HEK293T (cell line): ENCODE data around the gene POLR3C.
"Not testable (repeated sequence)": the region's sequence is repeated elsewhere in the genome, so short reads cannot be mapped to it uniquely, and the experiment has no call there.

Experiments used
- CTCF ChIA-PET: fragments of 350-600 bp; formaldehyde crosslinking; extraction: SDS; loops from one replicate; lab custom pipeline; 2021; ENCODE audit warnings: antibody characterized with exemption, inconsistent platforms; lab: Yijun Ruan, JAX
- POLR2A ChIA-PET: fragments of 350-600 bp; formaldehyde crosslinking; extraction: SDS; loops from one replicate; lab custom pipeline; 2020; ENCODE audit warnings: antibody characterized with exemption, inconsistent platforms; lab: Yijun Ruan, JAX
- DNase-seq: peaks from one replicate; pipeline ENCODE4 v3.0.0; 2012; ENCODE audit warnings: mixed read lengths; ENCODE audit errors: extremely low spot score
- ARNT ChIP-seq: fragments of 450-650 bp; IDR thresholded peaks from 2 replicates; pipeline ENCODE4 v1.6.1; 2017; ENCODE audit warnings: mild to moderate bottlenecking
- BHLHE40 ChIP-seq: fragments of 450-650 bp; IDR thresholded peaks from 2 replicates; pipeline ENCODE4 v1.6.1; 2016; ENCODE audit warnings: mild to moderate bottlenecking, moderate library complexity, borderline replicate concordance
- CTBP1 ChIP-seq: fragments of 450-650 bp; IDR thresholded peaks from 2 replicates; pipeline ENCODE4 v1.6.1; 2016; ENCODE audit warnings: borderline replicate concordance
- ELF4 ChIP-seq: fragments of 450-650 bp; IDR thresholded peaks from 2 replicates; pipeline ENCODE4 v1.6.1; 2017; ENCODE audit warnings: antibody characterized with exemption
- FOXA1 ChIP-seq: fragments of 450-650 bp; IDR thresholded peaks from 2 replicates; pipeline ENCODE4 v1.6.1; 2016; ENCODE audit warnings: mild to moderate bottlenecking
- FOXK2 ChIP-seq: fragments of 450-650 bp; IDR thresholded peaks from 2 replicates; pipeline ENCODE4 v1.6.1; 2016; ENCODE audit warnings: mild to moderate bottlenecking
- FOXM1 ChIP-seq: fragments of 450-650 bp; IDR thresholded peaks from 2 replicates; pipeline ENCODE4 v1.6.1; 2017; ENCODE audit warnings: mild to moderate bottlenecking, borderline replicate concordance
- HDGF ChIP-seq: fragments of 450-650 bp; IDR thresholded peaks from 2 replicates; pipeline ENCODE4 v1.6.1; 2017; ENCODE audit warnings: antibody characterized with exemption, borderline replicate concordance
- L3MBTL2 ChIP-seq: fragments of 450-650 bp; conservative IDR thresholded peaks from 2 replicates; pipeline ENCODE4 v1.6.1; 2016; ENCODE audit warnings: mild to moderate bottlenecking
- LEF1 ChIP-seq: fragments of 450-650 bp; IDR thresholded peaks from 2 replicates; pipeline ENCODE4 v1.6.1; 2017; ENCODE audit warnings: mild to moderate bottlenecking, borderline replicate concordance
- NFRKB ChIP-seq: fragments of 450-650 bp; IDR thresholded peaks from 2 replicates; pipeline ENCODE4 v1.6.1; 2016; ENCODE audit warnings: mild to moderate bottlenecking, moderate library complexity
- SP1 ChIP-seq: fragments of 450-650 bp; IDR thresholded peaks from 2 replicates; pipeline ENCODE4 v1.6.1; 2017
- SUZ12 ChIP-seq: fragments of 450-650 bp; IDR thresholded peaks from 2 replicates; pipeline ENCODE4 v1.6.1; 2016; ENCODE audit warnings: mild to moderate bottlenecking
- TARDBP ChIP-seq: fragments of 450-650 bp; IDR thresholded peaks from 2 replicates; pipeline ENCODE4 v1.6.1; 2016
- ZNF384 ChIP-seq: fragments of 450-650 bp; IDR thresholded peaks from 2 replicates; pipeline ENCODE4 v1.6.1; 2016
- TF ChIP-seq, protein P1 (sequence below): fragments of 450-650 bp; IDR thresholded peaks from 2 replicates; pipeline ENCODE4 v1.6.1; 2016

Gene POLR3C

DNA sequence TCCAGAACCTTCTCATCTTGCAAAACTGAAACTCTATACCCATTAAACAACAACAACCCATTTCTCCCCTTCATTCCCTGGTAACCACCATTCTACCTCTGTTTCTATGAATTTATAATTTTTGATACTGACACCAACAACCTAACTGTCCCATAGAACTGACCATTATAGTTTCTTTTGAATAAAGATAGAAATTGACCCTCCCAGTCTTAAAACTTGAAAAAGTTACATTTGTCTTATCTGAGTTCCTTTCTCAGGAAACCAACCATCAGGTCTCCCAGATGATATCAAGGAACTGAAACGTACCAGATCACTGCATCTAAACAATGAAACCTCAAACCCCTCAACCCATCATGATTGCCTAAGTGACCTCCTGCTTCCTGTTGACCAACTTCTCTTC is 27.2 kb upstream of the POLR3C start:
- no peak for DNase-seq
- CTCF ChIA-PET: no interaction called here
- POLR2A ChIA-PET: no interaction called here
- no peak for TF ChIP-seq TARDBP
- TF ChIP-seq NFRKB: no peak
- no peak for TF ChIP-seq ARNT
- no peak for TF ChIP-seq FOXM1
- no peak for TF ChIP-seq L3MBTL2
- TF ChIP-seq, protein P1, sequence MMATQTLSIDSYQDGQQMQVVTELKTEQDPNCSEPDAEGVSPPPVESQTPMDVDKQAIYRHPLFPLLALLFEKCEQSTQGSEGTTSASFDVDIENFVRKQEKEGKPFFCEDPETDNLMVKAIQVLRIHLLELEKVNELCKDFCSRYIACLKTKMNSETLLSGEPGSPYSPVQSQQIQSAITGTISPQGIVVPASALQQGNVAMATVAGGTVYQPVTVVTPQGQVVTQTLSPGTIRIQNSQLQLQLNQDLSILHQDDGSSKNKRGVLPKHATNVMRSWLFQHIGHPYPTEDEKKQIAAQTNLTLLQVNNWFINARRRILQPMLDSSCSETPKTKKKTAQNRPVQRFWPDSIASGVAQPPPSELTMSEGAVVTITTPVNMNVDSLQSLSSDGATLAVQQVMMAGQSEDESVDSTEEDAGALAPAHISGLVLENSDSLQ: no peak
- no peak for TF ChIP-seq SP1
- TF ChIP-seq ZNF384: no peak
- TF ChIP-seq CTBP1: no peak
- no peak for TF ChIP-seq FOXA1
- no peak for TF ChIP-seq SUZ12
- TF ChIP-seq FOXK2: no peak
- no peak for TF ChIP-seq LEF1

DNA sequence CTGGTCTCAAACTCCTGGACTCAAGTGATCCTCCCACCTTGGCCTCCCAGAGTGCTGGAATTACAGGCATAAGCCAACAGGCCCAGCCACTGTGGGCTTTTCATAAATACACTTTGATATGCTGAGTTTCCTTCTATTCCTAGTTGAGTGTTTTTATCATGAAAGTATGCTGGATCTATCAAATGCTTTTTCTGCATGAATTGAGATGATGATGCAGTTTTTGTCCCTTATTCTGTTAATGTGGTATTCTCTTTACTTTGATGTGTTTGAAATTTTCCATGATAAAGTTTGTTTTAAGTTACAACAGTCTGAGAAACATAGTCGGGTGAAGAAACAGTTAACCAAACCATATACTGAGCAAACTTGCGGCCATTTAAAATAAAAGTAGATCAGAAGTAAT is 24.2 kb upstream of the POLR3C start:
- ChIA-PET POLR2A (no interaction called here), CTCF (no interaction called here)
- TF ChIP-seq FOXA1 (no peak), ELF4 (no peak), ZNF384 (no peak), BHLHE40 (no peak), SUZ12 (no peak), L3MBTL2 (no peak), FOXK2 (no peak), HDGF (no peak), LEF1 (no peak), ARNT (no peak), NFRKB (no peak), FOXM1 (no peak), CTBP1 (no peak), TARDBP (no peak), SP1 (no peak)
- TF ChIP-seq, protein P1: no peak
- DNase-seq: no peak

DNA sequence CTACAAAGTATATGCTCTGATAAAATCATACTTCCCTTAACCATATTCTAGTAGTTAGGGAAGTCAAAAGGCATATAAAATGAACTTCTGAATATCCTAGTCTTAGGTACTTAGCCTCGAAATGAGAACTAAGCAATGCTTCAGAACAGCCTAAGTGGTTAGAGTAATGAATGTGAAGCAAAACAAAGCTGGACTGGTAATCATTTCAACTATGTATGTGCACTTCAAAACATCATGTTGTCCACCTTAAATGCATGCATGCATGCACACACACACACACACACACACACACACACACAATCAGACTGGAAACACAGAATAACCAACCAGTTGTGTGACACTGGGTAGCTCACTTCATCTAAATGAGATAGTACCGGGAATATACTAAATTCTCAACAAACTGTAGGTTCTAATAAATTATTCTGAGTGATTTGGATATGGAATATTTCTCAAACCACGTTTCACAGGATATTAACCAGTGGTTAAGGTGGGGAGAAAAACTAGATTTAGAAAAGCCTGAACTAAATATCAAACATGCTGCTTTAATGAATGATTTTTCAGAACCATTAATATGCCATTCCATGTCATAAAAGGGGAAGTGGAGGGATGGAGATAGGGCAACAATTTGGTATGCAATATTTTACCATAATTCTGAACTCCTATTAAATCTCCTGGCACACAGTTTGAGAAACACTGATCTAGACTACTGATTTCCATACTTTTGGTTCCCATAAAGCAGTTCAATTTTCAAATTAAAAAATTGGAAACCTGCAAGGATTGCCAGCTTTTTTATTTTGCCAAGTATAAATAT is 19.6 kb upstream of the POLR3C start:
- CTCF ChIA-PET: interaction anchor here (0.6 kb wide), 1 partner anchor 82 kb away, joined by 6 read pairs; no protein-coding TSS in a partner anchor
- TF ChIP-seq FOXA1: no peak
- TF ChIP-seq, protein P1: no peak
- TF ChIP-seq TARDBP: no peak
- TF ChIP-seq ZNF384: no peak
- no peak for TF ChIP-seq SUZ12
- no peak for TF ChIP-seq SP1
- no peak for TF ChIP-seq FOXM1
- TF ChIP-seq ARNT: no peak
- no peak for TF ChIP-seq BHLHE40
- TF ChIP-seq HDGF: no peak
- TF ChIP-seq LEF1: no peak
- TF ChIP-seq FOXK2: no peak
- TF ChIP-seq ELF4: no peak
- TF ChIP-seq L3MBTL2: no peak
- TF ChIP-seq NFRKB: no peak
- TF ChIP-seq CTBP1: no peak
- no peak for DNase-seq
- POLR2A ChIA-PET: interaction anchor here (2.6 kb wide), 1 partner anchor 20 kb away, joined by 11 read pairs; the partner anchor contains the start of genes POLR3C and RNF115

DNA sequence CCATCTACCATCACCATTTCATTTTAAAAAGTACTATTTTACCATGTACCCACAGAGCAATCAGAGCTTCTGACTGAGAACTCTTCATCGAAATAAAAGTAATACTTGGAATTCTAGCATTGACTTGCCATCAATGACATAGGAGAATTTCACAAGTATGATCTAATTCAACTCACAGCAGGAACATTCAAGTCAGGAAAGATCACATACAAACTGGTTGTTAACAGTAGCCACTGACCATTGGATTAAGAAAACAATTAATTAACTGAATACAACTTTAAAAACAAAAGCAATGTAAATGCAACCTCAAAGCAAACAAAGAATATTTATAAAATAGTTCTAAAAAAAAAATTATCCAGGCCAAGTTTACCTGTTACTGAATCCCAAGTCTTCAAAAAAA is 18.9 kb upstream of the POLR3C start:
- CTCF ChIA-PET: interaction anchor here (1.2 kb wide), 1 partner anchor 40 kb away, joined by 3 read pairs; the partner anchor contains the start of gene NUDT17
- POLR2A ChIA-PET: interaction anchor here (1.3 to 2.6 kb wide), 1 partner anchor 19 kb away, joined by 6 to 11 read pairs; the partner anchor contains the start of genes POLR3C and RNF115
- no peak for DNase-seq

DNA sequence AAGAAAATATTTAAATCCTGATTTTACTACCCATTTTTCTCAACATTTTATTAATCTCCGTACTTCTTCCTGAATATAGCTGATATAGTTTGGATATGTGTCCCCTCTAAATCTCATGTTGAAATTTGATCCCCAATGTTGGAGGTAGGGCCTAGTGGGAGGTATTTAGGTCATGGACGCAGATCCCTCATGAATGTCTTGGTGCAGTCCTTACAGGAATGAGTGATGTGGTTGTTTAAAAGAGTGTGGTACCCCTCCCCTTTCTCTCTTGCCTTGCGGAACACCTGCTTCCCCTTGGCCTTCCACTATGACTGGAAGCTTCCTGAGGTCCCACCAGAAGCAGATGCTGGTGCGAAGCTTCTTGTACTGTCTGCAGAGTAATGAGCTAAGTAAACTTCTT is 17.6 kb upstream of the POLR3C start:
- CTCF ChIA-PET: interaction anchor here (1.2 kb wide), 1 partner anchor 39 kb away, joined by 3 read pairs; the partner anchor contains the start of gene NUDT17
- no peak for DNase-seq
- POLR2A ChIA-PET: interaction anchor here (1.3 kb wide), 1 partner anchor 18 kb away, joined by 6 read pairs; the partner anchor contains the start of genes POLR3C and RNF115
- no peak for TF ChIP-seq FOXK2
- TF ChIP-seq ARNT: no peak
- no peak for TF ChIP-seq LEF1
- TF ChIP-seq HDGF: no peak
- TF ChIP-seq ELF4: no peak
- no peak for TF ChIP-seq ZNF384

More for the DNA sequence above, 18.9 kb upstream of the POLR3C start:
- TF ChIP-seq CTBP1 (no peak), ZNF384 (no peak), L3MBTL2 (no peak), ELF4 (no peak)

DNA sequence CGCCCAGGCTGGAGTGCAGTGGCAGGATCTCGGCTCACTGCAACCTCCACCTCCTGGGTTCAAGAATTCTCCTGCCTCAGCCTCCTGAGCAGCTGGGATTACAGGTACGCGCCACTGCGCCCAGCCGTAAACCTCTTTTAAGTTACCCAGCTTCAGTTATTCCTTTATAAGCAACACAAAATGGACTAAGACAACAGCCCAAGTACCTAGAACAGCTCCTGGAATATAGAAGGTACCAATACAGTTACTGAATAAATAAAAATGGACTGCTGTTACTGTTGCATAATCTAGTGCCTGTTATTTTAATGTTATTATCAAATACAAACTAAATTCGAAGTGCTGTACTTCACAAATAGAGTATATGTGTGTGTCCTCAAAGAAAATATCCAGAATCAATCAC is 17.2 kb upstream of the POLR3C start:
- DNase-seq: no peak
- TF ChIP-seq NFRKB (no peak), FOXM1 (no peak), LEF1 (no peak), FOXK2 (no peak), TARDBP (no peak), SP1 (no peak), SUZ12 (no peak), HDGF (no peak)
- TF ChIP-seq, protein P1: no peak
- ChIA-PET POLR2A (no interaction called here), CTCF (no interaction called here)

DNA sequence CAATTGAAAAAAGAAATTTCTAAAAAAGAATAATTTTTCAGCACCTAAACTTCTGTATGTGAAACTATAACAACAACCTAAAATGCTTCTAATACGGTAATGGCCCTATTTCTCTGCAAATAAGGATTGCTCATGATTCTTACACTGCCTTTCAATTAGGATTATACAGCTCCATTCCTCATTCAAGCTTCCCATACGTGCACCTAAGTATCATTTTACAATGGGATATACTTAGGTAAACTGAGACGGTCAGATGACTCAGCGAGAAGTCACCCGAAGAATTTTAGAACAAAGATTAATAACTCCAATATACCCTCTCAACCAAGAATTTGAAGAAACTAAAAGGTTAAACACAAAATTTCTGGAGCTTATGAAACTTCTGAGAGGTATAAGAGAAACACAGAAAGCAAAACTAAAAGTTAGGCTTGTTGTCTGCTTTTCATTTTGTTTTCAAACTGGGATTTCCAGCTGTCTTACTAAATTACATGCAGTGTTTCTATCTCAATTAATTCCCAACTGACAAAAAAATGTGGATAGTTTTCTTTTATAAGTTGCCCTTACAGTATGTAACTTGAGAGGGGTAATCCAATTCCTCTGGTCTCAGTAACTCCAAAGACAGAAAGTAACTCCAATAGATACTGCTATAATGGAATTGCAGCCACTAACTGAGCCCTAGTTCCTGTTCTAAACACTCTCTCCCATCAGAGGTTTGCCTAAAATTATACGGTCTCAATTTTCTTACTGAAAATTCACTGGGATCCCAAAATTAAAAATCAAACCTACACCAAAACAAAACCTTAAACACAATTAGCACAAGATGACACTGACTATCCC is 10.8 kb upstream of the POLR3C start:
- DNase-seq, CTCF ChIA-PET, POLR2A ChIA-PET: not testable (repeated sequence)

DNA sequence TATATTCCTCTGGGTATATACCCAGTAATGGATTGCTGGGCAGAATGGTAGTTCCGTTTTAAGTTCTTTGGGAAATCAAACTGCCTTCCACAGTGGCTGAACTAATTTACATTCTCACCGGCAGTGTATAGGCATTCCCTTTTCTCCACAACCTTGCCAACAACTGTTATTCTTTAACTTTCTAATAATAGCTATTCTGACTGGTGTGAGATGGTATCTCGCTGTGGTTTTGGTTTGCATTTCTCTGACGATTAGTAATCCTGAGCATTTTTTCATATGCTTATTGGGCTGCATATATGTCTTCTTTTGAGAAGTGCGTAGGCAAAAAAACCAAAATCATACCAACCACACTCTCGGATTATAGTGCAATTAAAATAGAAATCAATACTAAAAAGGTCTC is 5.9 kb upstream of the POLR3C start:
- CTCF ChIA-PET, DNase-seq, POLR2A ChIA-PET: not testable (repeated sequence)
